K562 (cell line): ENCODE results near the gene CSKMT. TPM values are rescaled to one million over a fixed set of nuclear protein-coding genes. Genes with fewer than 3 reads are reported as not detected.
A peak's percentile ranks its signal among the peaks of the same experiment; 100 is the strongest.

Experiments
- ATF7 ChIP-seq: fragments of 450-650 bp; IDR thresholded peaks from 2 replicates; pipeline ENCODE4 v1.7.1; 2014; ENCODE audit warnings: mild to moderate bottlenecking, moderate library complexity
- CCAR2 ChIP-seq: fragments of 200-400 bp; formaldehyde crosslinking; IDR thresholded peaks from 2 replicates; pipeline ENCODE4 v1.6.1; 2017; ENCODE audit warnings: mild to moderate bottlenecking, low read depth, low read length
- CGGBP1 ChIP-seq: fragments of 250-450 bp; sonication (Bioruptor Pico); IDR thresholded peaks from 2 replicates; pipeline ENCODE4 v1.9.0; 2021; ENCODE audit warnings: mild to moderate bottlenecking
- CTCFL ChIP-seq: IDR thresholded peaks from 2 replicates; pipeline ENCODE4 v1.6.1; 2011; ENCODE audit warnings: borderline replicate concordance, low read depth, mild to moderate bottlenecking, moderate library complexity, low read length; ENCODE audit not compliant: insufficient read depth, poor library complexity, severe bottlenecking
- CXXC5 ChIP-seq: fragments of 250-450 bp; sonication (Bioruptor Pico); IDR thresholded peaks from 2 replicates; pipeline ENCODE4 v1.8.0; 2022; ENCODE audit warnings: inconsistent platforms, mild to moderate bottlenecking, moderate library complexity
- DPF2 ChIP-seq: fragments of 450-650 bp; IDR thresholded peaks from 2 replicates; pipeline ENCODE4 v1.6.1; 2016
- E2F6 ChIP-seq, 2 experiments: IDR thresholded peaks; 2 replicates each; pipeline ENCODE4 v1.6.1; 2011; ENCODE audit warnings: borderline replicate concordance in 1 of 2, control low read depth in 1 of 2, low read depth in 1 of 2, low read length in 1 of 2, mild to moderate bottlenecking in 1 of 2, mixed read lengths in 1 of 2, moderate library complexity in 1 of 2; ENCODE audit not compliant: insufficient read depth in 1 of 2, insufficient read length in 1 of 2, poor library complexity in 1 of 2, severe bottlenecking in 1 of 2; ENCODE audit errors: extremely low read depth in 1 of 2
- ID3 ChIP-seq, 2 experiments: fragments of 250-450 bp in 1 of 2; fragments of 450-650 bp in 1 of 2; sonication (Bioruptor Pico) in 1 of 2; IDR thresholded peaks; 2 replicates each; pipeline versions ENCODE4 v1.6.1 to v1.8.0; 2016 to 2021; ENCODE audit warnings: mild to moderate bottlenecking in 2 of 2, moderate library complexity in 2 of 2, missing compliant biosample characterization in 1 of 2, missing genetic modification characterization in 1 of 2
- KLF10 ChIP-seq: fragments of 250-450 bp; sonication (Bioruptor Pico); IDR thresholded peaks from 2 replicates; pipeline ENCODE4 v1.6.1; 2021; ENCODE audit warnings: matching md5 sums
- NR2C1 ChIP-seq, 2 experiments: fragments of 450-650 bp; IDR thresholded peaks; 2 replicates each; pipeline ENCODE4 v1.6.1; 2017; ENCODE audit warnings: mild to moderate bottlenecking in 2 of 2, antibody characterized with exemption in 1 of 2, inconsistent platforms in 1 of 2, missing compliant biosample characterization in 1 of 2, missing genetic modification characterization in 1 of 2
- PRPF4 ChIP-seq: fragments of 200-400 bp; formaldehyde crosslinking; IDR thresholded peaks from one replicate; pipeline ENCODE4 v1.6.1; 2017; ENCODE audit warnings: low read length, low read depth, mild to moderate bottlenecking; ENCODE audit not compliant: insufficient read depth, poor library complexity, severe bottlenecking
- SIN3B ChIP-seq: fragments of 450-650 bp; IDR thresholded peaks from 2 replicates; pipeline ENCODE4 v1.6.1; 2017; ENCODE audit warnings: low read depth, mild to moderate bottlenecking, moderate library complexity
- SNRNP70 ChIP-seq: fragments of 200-400 bp; formaldehyde crosslinking; optimal IDR thresholded peaks from 2 replicates; pipeline ENCODE3; 2017; ENCODE audit warnings: low read depth, low read length
- TARDBP ChIP-seq: fragments of 450-650 bp; IDR thresholded peaks from 2 replicates; pipeline ENCODE4 v1.6.1; 2016
- UBTF ChIP-seq, 2 experiments: IDR thresholded peaks; 2 replicates each; pipeline ENCODE4 v1.6.1; 2012; ENCODE audit warnings: improper control_type of control experiment in 2 of 2, low read depth in 2 of 2, low read length in 2 of 2, borderline replicate concordance in 1 of 2
- ZFP36 ChIP-seq: fragments of 150-350 bp; IDR thresholded peaks from 2 replicates; pipeline ENCODE4 v1.6.1; 2018; ENCODE audit warnings: low read length, low read depth; ENCODE audit not compliant: partially characterized antibody
- ZNF740 ChIP-seq, 3 experiments: fragments of 200-800 bp in 1 of 3; sonication (Bioruptor generic) in 1 of 3; sonication (generic) in 1 of 3; formaldehyde crosslinking in 1 of 3; IDR thresholded peaks; 2 replicates each; pipeline versions ENCODE4 v1.6.1 to v1.8.0; 2016 to 2022; ENCODE audit warnings: mild to moderate bottlenecking in 2 of 3, missing compliant biosample characterization in 2 of 3, missing genetic modification characterization in 2 of 3, missing genetic modification reagents in 1 of 3
- ZNF778 ChIP-seq: fragments of 450-650 bp; formaldehyde crosslinking; IDR thresholded peaks from 2 replicates; pipeline ENCODE4 v1.4.0; 2020; ENCODE audit warnings: mild to moderate bottlenecking, moderate library complexity
- polyA plus RNA-seq, 8 experiments: library from polyadenylated mRNA; depleted of rRNA in 4 of 8; stranded (reverse) in 5 of 8; unstranded in 3 of 8; fragments of >200 nt; fragmentation: Nextera tagmentation in 2 of 8; fragmentation: Illumina TruSeq in 1 of 8; extraction: Ambion mirVana in 2 of 8; extraction: Trizol in 1 of 8; gene quantifications; 2 replicates each; pipeline versions ENCODE4 v1.2.1 to v1.2.3, GENCODE V29; 2011 to 2014; ENCODE audit warnings: inconsistent platforms in 1 of 8, missing spikeins in 1 of 8
- total RNA-seq, 7 experiments: library from RNA; depleted of rRNA in 6 of 7; stranded (reverse); fragments of >200 nt in 6 of 7; fragmentation: Illumina TruSeq in 2 of 7; extraction: Trizol in 2 of 7; gene quantifications; 2 replicates each; pipeline versions ENCODE4 v1.2.1 to v1.2.3, GENCODE V29; 2011 to 2021; ENCODE audit warnings: low replicate concordance in 1 of 7

Gene CSKMT
- total and polyA plus RNA-seq, 9 of the 15 experiments (the other 6 are each of a cell fraction or from before 2014, with no cell fraction given), result 10.3 to 108 (median 27.2) TPM

GRCh38 chr11:62665075-62665598 lies at the start of gene CSKMT, which contains the start of gene C11orf98 (continued):
- TF ChIP-seq KLF10 (peak; percentile 76; the same call in 1 of the 2 replicates), ATF7 (no peak; the same call in 1 of the 2 replicates), CCAR2 (no peak), SIN3B (0 out of 2 replicates have a peak, but pooled peaks have one; percentile 5), CTCFL (no peak), CXXC5 (peak; percentile 60), CGGBP1 (CRISPR knock-in tag) (peak; percentile 98), ID3 (CRISPR knock-in tag; IDR thresholded peaks at IDR 0.05) (no peak), ID3 (tag; IDR thresholded peaks at IDR 0.05) (no peak), ZFP36 (peak; percentile 57), ZNF778 (CRISPR knock-in tag) (no peak), NR2C1 (IDR thresholded peaks at IDR 0.05) (no peak), NR2C1 (tag; IDR thresholded peaks at IDR 0.05) (peak; percentile 48; the same call in 1 of the 2 replicates), TARDBP (0 out of 2 replicates have a peak, but pooled peaks have one; percentile 52), UBTF (IDR thresholded peaks at IDR 0.05; ENCODE audit: borderline replicate concordance in 1 of 2, low read depth in 2 of 2, low read length in 2 of 2) (no peak), SNRNP70 (no peak), PRPF4 (peak; percentile 97), DPF2 (no peak), E2F6 (IDR thresholded peaks at IDR 0.05; ENCODE audit: borderline replicate concordance in 1 of 2, extremely low read depth in 1 of 2, insufficient read depth in 1 of 2, insufficient read length in 1 of 2, low read depth in 1 of 2, low read length in 1 of 2, poor library complexity in 1 of 2, severe bottlenecking in 1 of 2) (peak; percentile 2 to 25), ZNF740 (CRISPR knock-in tag; IDR thresholded peaks at IDR 0.05) (peak; percentile 89), ZNF740 (tag; IDR thresholded peaks at IDR 0.05) (peak in 1 of 2 experiments; percentile 94; a peak in 2 of 4 replicates)
